HFF-Myc (cell line): ENCODE results near the gene BCL2L11.

ENCODE experiments used
- DNase-seq: peaks from one replicate; pipeline ENCODE4 v3.0.0-alpha.2; 2011; ENCODE audit warnings: low read depth; ENCODE audit errors: extremely low read depth
- H3K4me3 ChIP-seq: replicated peaks from 2 replicates; pipeline ENCODE4 v1.5.1; 2011; ENCODE audit warnings: low read depth, mild to moderate bottlenecking, control low read depth, low read length
- CTCF ChIP-seq: IDR thresholded peaks from 2 replicates; pipeline ENCODE4 v1.5.1; 2012; ENCODE audit warnings: mild to moderate bottlenecking, low read depth, low read length, control low read depth; ENCODE audit errors: missing control alignments

Gene BCL2L11

GRCh38 chr2:111118481-111118980 lies 2.2 kb upstream of the BCL2L11 start:
- no peak for TF ChIP-seq CTCF
- H3K4me3 ChIP-seq: peak overlapping the region; percentile 42
- DNase-seq: no peak

- H3K4me3 ChIP-seq: no peak overlapping the region
- DNase-seq: no peak
- TF ChIP-seq CTCF: no peak
Measured at GRCh38 chr2:111118981-111119821, 1.5 kb upstream of the BCL2L11 start.

GRCh38 chr2:111119822-111120252 lies 877 bp upstream of the BCL2L11 start:
- TF ChIP-seq CTCF: no peak
- peak overlapping the region; percentile 54 for H3K4me3 ChIP-seq
- no peak for DNase-seq

- DNase-seq: no peak
- TF ChIP-seq CTCF: no peak
- peak overlapping the region; percentile 94 for H3K4me3 ChIP-seq
Measured at GRCh38 chr2:111121028-111121827, 514 bp downstream of the BCL2L11 start.

- no peak for TF ChIP-seq CTCF
- DNase-seq: no peak
- H3K4me3 ChIP-seq: peak overlapping the region; percentile 94
Measured at GRCh38 chr2:111121828-111122630, 1.3 kb downstream of the BCL2L11 start.

- H3K4me3 ChIP-seq: peak overlapping the region; percentile 78
- no peak for TF ChIP-seq CTCF
- no peak for DNase-seq
Measured at GRCh38 chr2:111122631-111123421, 2.1 kb downstream of the BCL2L11 start.
